Esophagus squamous epithelium (tissue), 4 donors: ENCODE results near the gene OGFR.

Source experiments
- POLR2A ChIP-seq, 4 donors: fragments of 450-650 bp; IDR thresholded peaks; one replicate each; pipeline ENCODE4 v1.6.1; 2017; ENCODE audit warnings: antibody characterized with exemption in 4 of 4, mild to moderate bottlenecking in 4 of 4, moderate library complexity in 3 of 4
- TF ChIP-seq, protein P1 (sequence below), 6 experiments: fragments of 450-650 bp in 4 of 6; fragments of 200-600 bp in 2 of 6; sonication (generic) in 2 of 6; IDR thresholded peaks; one replicate each; pipeline ENCODE4 v1.5.1; 2016 to 2019; ENCODE audit warnings: antibody characterized with exemption in 6 of 6, mild to moderate bottlenecking in 4 of 6, moderate library complexity in 4 of 6

DNA sequence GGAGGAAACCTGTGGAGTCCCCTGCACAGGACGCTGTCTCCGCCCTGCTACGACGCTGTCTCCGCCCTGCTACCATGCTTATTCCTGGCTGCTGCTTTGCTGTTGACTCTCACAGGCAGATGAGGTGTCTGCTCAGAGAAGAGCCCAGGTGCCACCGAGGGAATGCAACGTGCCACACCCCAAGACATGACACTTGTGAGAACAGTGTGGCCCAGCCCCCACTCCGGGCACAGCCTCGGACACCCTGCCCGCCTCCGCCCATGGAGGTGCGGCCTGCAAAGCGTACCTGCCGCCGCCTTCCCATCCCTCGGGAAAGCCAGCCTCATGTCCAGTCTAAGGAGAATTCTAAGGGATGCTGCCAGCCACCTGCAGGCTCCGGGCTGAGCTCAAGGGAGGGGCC lies 23.9 kb upstream of the OGFR start:
- TF ChIP-seq POLR2A (IDR thresholded peaks at IDR 0.05): no peak
- TF ChIP-seq, protein P1, sequence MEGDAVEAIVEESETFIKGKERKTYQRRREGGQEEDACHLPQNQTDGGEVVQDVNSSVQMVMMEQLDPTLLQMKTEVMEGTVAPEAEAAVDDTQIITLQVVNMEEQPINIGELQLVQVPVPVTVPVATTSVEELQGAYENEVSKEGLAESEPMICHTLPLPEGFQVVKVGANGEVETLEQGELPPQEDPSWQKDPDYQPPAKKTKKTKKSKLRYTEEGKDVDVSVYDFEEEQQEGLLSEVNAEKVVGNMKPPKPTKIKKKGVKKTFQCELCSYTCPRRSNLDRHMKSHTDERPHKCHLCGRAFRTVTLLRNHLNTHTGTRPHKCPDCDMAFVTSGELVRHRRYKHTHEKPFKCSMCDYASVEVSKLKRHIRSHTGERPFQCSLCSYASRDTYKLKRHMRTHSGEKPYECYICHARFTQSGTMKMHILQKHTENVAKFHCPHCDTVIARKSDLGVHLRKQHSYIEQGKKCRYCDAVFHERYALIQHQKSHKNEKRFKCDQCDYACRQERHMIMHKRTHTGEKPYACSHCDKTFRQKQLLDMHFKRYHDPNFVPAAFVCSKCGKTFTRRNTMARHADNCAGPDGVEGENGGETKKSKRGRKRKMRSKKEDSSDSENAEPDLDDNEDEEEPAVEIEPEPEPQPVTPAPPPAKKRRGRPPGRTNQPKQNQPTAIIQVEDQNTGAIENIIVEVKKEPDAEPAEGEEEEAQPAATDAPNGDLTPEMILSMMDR (IDR thresholded peaks at IDR 0.05): no peak
